A549 (cell line): ENCODE results near the gene HGF. TPM values are rescaled to one million over a fixed set of nuclear protein-coding genes. Genes with fewer than 3 reads are reported as not detected.

Source experiments
- ATAC-seq, 2 experiments: fragments of 200-7000 bp in 1 of 2; fragments of >200 bp in 1 of 2; cut with Nextera tagmentation in 1 of 2; cut with Tn5 transposase in 1 of 2; 3 replicates each; pipeline versions ENCODE4 v1.8.0 to v1.9.1; 2018 to 2020; ENCODE audit warnings: mild to moderate bottlenecking in 1 of 2, moderate library complexity in 1 of 2
- CTCF ChIA-PET: fragments of 300-600 bp; sonication (Branson Sonifier 250); formaldehyde crosslinking; extraction: SDS; loops from one replicate; lab custom pipeline; 2021; ENCODE audit warnings: antibody characterized with exemption, inconsistent platforms; lab: Yijun Ruan, JAX
- POLR2A ChIA-PET: fragments of 350-600 bp; formaldehyde crosslinking; extraction: SDS; loops from one replicate; lab custom pipeline; 2021; ENCODE audit warnings: antibody characterized with exemption, inconsistent platforms; lab: Yijun Ruan, JAX
- DNase-seq, 2 experiments: peaks; one replicate each; pipeline versions ENCODE4 v3.0.0 to v3.0.0-alpha.2; 2011 to 2016; ENCODE audit warnings: low read depth in 1 of 2, low spot score in 1 of 2
- FAIRE-seq: peaks from 2 replicates; lab custom pipeline; 2011; peaks lifted over from hg19 to GRCh38; lab: Jason Lieb, UNC
- H3K27ac ChIP-seq, 2 experiments: fragments of >200 bp; sonication (Bioruptor Twin); formaldehyde crosslinking; 3 replicates each; pipeline ENCODE4 v1.5.1; 2016 to 2017
- H3K4me1 ChIP-seq: fragments of >200 bp; sonication (Bioruptor Twin); formaldehyde crosslinking; 3 replicates; pipeline ENCODE4 v1.6.1; 2016
- H3K4me2 ChIP-seq: fragments of >200 bp; sonication (Bioruptor Twin); formaldehyde crosslinking; 3 replicates; pipeline ENCODE4 v1.6.1; 2016
- H3K4me3 ChIP-seq: fragments of >200 bp; sonication (Bioruptor Twin); formaldehyde crosslinking; 3 replicates; pipeline ENCODE4 v1.5.1; 2016
- H3K9me3 ChIP-seq: fragments of >200 bp; sonication (Bioruptor Twin); formaldehyde crosslinking; 3 replicates; pipeline ENCODE4 v1.6.1; 2016
- CBX2 ChIP-seq: fragments of 200-600 bp; sonication (generic); IDR thresholded peaks from 2 replicates; pipeline ENCODE4 v1.6.1; 2016; ENCODE audit warnings: low read depth, mild to moderate bottlenecking, borderline replicate concordance
- CBX8 ChIP-seq: fragments of 200-600 bp; sonication (generic); IDR thresholded peaks from 2 replicates; pipeline ENCODE4 v1.6.1; 2016
- CEBPB ChIP-seq, 2 experiments: fragments of >200 bp in 1 of 2; sonication (Bioruptor Twin) in 1 of 2; formaldehyde crosslinking in 1 of 2; IDR thresholded peaks; 2 replicates each; pipeline ENCODE4 v1.6.1; 2012 to 2016
- CHD4 ChIP-seq: fragments of 200-600 bp; sonication (generic); IDR thresholded peaks from 2 replicates; pipeline ENCODE4 v1.6.1; 2016; ENCODE audit warnings: antibody characterized with exemption, mild to moderate bottlenecking, borderline replicate concordance
- EHF ChIP-seq: fragments of 250-450 bp; sonication (Bioruptor Pico); IDR thresholded peaks from 2 replicates; pipeline ENCODE4 v1.5.0; 2020; ENCODE audit warnings: mild to moderate bottlenecking
- EHMT2 ChIP-seq: fragments of 200-600 bp; sonication (generic); IDR thresholded peaks from 2 replicates; pipeline ENCODE4 v1.6.1; 2016; ENCODE audit warnings: antibody characterized with exemption, low read depth, mild to moderate bottlenecking, moderate library complexity
- FOSB ChIP-seq: fragments of 250-450 bp; sonication (Bioruptor Pico); IDR thresholded peaks from 2 replicates; pipeline ENCODE4 v1.5.0; 2020; ENCODE audit warnings: mild to moderate bottlenecking, moderate library complexity
- HOXB5 ChIP-seq: fragments of 250-450 bp; sonication (Bioruptor Pico); IDR thresholded peaks from 2 replicates; pipeline ENCODE4 v1.5.0; 2020; ENCODE audit warnings: mild to moderate bottlenecking, moderate library complexity
- JUN ChIP-seq, 2 experiments: fragments of >200 bp; sonication (Bioruptor Twin); formaldehyde crosslinking; IDR thresholded peaks; 2 replicates in 1 of 2; 3 replicates in 1 of 2; pipeline ENCODE4 v1.6.1; 2016 to 2017
- KDM1A ChIP-seq: fragments of 200-600 bp; sonication (generic); IDR thresholded peaks from 2 replicates; pipeline ENCODE4 v1.6.1; 2016; ENCODE audit warnings: low read depth, mild to moderate bottlenecking
- KDM5A ChIP-seq: fragments of 200-600 bp; sonication (generic); IDR thresholded peaks from 2 replicates; pipeline ENCODE4 v1.6.1; 2016; ENCODE audit warnings: antibody characterized with exemption, mild to moderate bottlenecking
- MAFK ChIP-seq: fragments of 450-650 bp; IDR thresholded peaks from 2 replicates; pipeline ENCODE4 v1.6.1; 2014; ENCODE audit not compliant: partially characterized antibody
- MAZ ChIP-seq: fragments of 150-350 bp; IDR thresholded peaks from 2 replicates; pipeline ENCODE4 v1.6.1; 2014; ENCODE audit warnings: antibody characterized with exemption, low read depth, low read length, borderline replicate concordance
- NPAS2 ChIP-seq: fragments of 250-450 bp; sonication (Bioruptor Pico); IDR thresholded peaks from 2 replicates; pipeline ENCODE4 v1.8.0; 2022; ENCODE audit warnings: mild to moderate bottlenecking, moderate library complexity, borderline replicate concordance
- PHF8 ChIP-seq: fragments of 200-600 bp; sonication (generic); IDR thresholded peaks from 2 replicates; pipeline ENCODE4 v1.6.1; 2016; ENCODE audit warnings: low read depth, mild to moderate bottlenecking, antibody characterized with exemption, moderate library complexity, borderline replicate concordance
- POLR2A ChIP-seq: IDR thresholded peaks from 2 replicates; pipeline ENCODE4 v1.6.1; 2012; ENCODE audit warnings: mild to moderate bottlenecking, low read length
- RAD21 ChIP-seq, 2 experiments: fragments of >200 bp in 1 of 2; sonication (Bioruptor Twin) in 1 of 2; formaldehyde crosslinking in 1 of 2; IDR thresholded peaks in 1 of 2; conservative IDR thresholded peaks in 1 of 2; 2 replicates in 1 of 2; 3 replicates in 1 of 2; pipeline ENCODE4 v1.6.1; 2012 to 2018; ENCODE audit warnings: inconsistent platforms in 1 of 2
- RCOR1 ChIP-seq: fragments of 150-350 bp; IDR thresholded peaks from 2 replicates; pipeline ENCODE4 v1.6.1; 2014; ENCODE audit warnings: antibody characterized with exemption, low read length, low read depth
- SMC3 ChIP-seq: fragments of >200 bp; sonication (Bioruptor Twin); formaldehyde crosslinking; IDR thresholded peaks from 3 replicates; pipeline ENCODE4 v1.6.1; 2018; ENCODE audit warnings: inconsistent platforms
- SREBF2 ChIP-seq: fragments of 450-650 bp; IDR thresholded peaks from 2 replicates; pipeline ENCODE4 v1.6.1; 2014; ENCODE audit warnings: mild to moderate bottlenecking, moderate library complexity
- WGBS: methylation state at CpG from one replicate; pipeline ENCODE4 v1.1.6; 2017; ENCODE audit errors: missing lambda C conversion rate; 5-methylcytosine and 5-hydroxymethylcytosine counted together
- polyA plus RNA-seq, 4 experiments: library from polyadenylated mRNA; depleted of rRNA in 3 of 4; stranded (reverse); fragments of >200 nt; fragmentation: RNase III in 1 of 4; extraction: RNeasy Plus Mini Kit Qiagen cat#74134 plus additional on column Dnase treatment in 1 of 4; gene quantifications; 2 replicates in 3 of 4; 3 replicates in 1 of 4; pipeline ENCODE4 v1.2.3, GENCODE V29; 2011 to 2017
- TF ChIP-seq, protein P1 (sequence below): fragments of >200 bp; sonication (Bioruptor Twin); formaldehyde crosslinking; IDR thresholded peaks from 3 replicates; pipeline ENCODE4 v1.6.1; 2016
- TF ChIP-seq, protein P2 (sequence below): fragments of 200-600 bp; sonication (generic); IDR thresholded peaks from 2 replicates; pipeline ENCODE4 v1.6.1; 2016; ENCODE audit warnings: antibody characterized with exemption, mild to moderate bottlenecking, moderate library complexity
- TF ChIP-seq, protein P3 (sequence below): fragments of 250-450 bp; sonication (Bioruptor Pico); IDR thresholded peaks from 2 replicates; pipeline ENCODE4 v1.5.0; 2020; ENCODE audit warnings: low read depth, mild to moderate bottlenecking, moderate library complexity
- TF ChIP-seq, protein P4 (sequence below): fragments of >200 bp; sonication (Bioruptor Twin); formaldehyde crosslinking; IDR thresholded peaks from 2 replicates; pipeline ENCODE4 v1.6.1; 2016
- TF ChIP-seq, protein P5 (sequence below): IDR thresholded peaks from 2 replicates; pipeline ENCODE4 v1.6.1; 2012

HGF gene
- polyA plus RNA-seq, 2 of the 4 experiments (the other 2 are of a cell fraction): 0.06 to 0.31 TPM

DNA sequence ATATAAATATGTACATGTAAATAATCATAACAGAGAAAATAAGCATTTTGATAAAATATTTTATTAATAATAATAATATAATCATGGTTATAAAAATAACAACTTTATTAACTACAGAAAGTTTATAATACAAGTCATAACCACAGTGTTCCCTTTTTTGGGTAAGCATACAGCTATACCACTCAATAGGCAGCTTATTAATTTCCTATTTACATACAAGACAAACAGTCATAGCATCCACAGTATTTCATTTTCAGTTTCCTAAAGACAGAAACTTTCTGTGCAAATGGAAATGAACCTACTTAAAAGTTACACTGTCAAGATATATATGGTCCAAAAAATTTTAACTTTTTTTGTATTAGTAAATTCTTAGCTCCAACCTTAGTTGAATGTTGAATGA, 70.9 kb downstream of the HGF start:
- Histone ChIP-seq H3K4me3 (no peak overlapping the region), H3K9me3 (no peaks in the 10 kb centered on the region), H3K4me1 (no peaks in the 10 kb centered on the region), H3K4me2 (no peak overlapping the region), H3K27ac (no peak overlapping the region)
- ATAC-seq (no peak), FAIRE-seq (no peak), DNase-seq (no peak)
- POLR2A ChIA-PET: no interaction called here
- CTCF ChIA-PET: no interaction called here
- TF ChIP-seq RAD21 (conservative IDR thresholded peaks at IDR 0.05 in 1 of 2, IDR thresholded peaks at IDR 0.05 in 1 of 2) (no peak), CHD4 (no peak), NPAS2 (CRISPR knock-in tag) (no peak), CBX2 (no peak), JUN (IDR thresholded peaks at IDR 0.05) (no peak), FOSB (no peak), SREBF2 (no peak), CBX8 (no peak), RCOR1 (no peak), EHF (CRISPR knock-in tag) (no peak), MAFK (no peak), KDM5A (no peak)
- TF ChIP-seq, protein P1, sequence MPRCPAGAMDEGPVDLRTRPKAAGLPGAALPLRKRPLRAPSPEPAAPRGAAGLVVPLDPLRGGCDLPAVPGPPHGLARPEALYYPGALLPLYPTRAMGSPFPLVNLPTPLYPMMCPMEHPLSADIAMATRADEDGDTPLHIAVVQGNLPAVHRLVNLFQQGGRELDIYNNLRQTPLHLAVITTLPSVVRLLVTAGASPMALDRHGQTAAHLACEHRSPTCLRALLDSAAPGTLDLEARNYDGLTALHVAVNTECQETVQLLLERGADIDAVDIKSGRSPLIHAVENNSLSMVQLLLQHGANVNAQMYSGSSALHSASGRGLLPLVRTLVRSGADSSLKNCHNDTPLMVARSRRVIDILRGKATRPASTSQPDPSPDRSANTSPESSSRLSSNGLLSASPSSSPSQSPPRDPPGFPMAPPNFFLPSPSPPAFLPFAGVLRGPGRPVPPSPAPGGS: no peak
- TF ChIP-seq, protein P2, sequence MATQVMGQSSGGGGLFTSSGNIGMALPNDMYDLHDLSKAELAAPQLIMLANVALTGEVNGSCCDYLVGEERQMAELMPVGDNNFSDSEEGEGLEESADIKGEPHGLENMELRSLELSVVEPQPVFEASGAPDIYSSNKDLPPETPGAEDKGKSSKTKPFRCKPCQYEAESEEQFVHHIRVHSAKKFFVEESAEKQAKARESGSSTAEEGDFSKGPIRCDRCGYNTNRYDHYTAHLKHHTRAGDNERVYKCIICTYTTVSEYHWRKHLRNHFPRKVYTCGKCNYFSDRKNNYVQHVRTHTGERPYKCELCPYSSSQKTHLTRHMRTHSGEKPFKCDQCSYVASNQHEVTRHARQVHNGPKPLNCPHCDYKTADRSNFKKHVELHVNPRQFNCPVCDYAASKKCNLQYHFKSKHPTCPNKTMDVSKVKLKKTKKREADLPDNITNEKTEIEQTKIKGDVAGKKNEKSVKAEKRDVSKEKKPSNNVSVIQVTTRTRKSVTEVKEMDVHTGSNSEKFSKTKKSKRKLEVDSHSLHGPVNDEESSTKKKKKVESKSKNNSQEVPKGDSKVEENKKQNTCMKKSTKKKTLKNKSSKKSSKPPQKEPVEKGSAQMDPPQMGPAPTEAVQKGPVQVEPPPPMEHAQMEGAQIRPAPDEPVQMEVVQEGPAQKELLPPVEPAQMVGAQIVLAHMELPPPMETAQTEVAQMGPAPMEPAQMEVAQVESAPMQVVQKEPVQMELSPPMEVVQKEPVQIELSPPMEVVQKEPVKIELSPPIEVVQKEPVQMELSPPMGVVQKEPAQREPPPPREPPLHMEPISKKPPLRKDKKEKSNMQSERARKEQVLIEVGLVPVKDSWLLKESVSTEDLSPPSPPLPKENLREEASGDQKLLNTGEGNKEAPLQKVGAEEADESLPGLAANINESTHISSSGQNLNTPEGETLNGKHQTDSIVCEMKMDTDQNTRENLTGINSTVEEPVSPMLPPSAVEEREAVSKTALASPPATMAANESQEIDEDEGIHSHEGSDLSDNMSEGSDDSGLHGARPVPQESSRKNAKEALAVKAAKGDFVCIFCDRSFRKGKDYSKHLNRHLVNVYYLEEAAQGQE: no peak
- TF ChIP-seq, protein P3, sequence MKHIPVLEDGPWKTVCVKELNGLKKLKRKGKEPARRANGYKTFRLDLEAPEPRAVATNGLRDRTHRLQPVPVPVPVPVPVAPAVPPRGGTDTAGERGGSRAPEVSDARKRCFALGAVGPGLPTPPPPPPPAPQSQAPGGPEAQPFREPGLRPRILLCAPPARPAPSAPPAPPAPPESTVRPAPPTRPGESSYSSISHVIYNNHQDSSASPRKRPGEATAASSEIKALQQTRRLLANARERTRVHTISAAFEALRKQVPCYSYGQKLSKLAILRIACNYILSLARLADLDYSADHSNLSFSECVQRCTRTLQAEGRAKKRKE (CRISPR knock-in tag): no peak

DNA sequence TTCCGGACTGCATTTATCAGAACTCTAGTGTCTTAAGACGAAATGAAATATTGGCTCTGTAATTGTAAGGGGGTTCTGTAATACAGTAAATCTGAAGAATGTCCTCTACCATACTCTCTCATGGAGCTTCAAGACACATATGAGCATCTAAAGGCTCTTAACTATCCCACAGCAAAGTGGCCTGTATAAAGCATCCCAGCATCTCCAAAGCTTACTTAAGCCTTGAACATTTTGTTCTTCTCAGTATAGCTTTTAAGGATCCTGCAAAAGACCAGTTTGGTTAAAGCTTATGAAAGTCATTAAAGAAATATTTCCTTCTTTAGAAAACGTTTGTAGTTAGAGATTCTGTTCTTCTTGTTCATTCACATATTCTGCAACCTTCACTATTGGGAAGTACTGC, 75.1 kb downstream of the HGF start:
- FAIRE-seq: no peak
- no peak for DNase-seq
- 67% methylated on average over 3 of the region's 3 CpGs for WGBS
- POLR2A ChIA-PET: no interaction called here
- H3K4me2 ChIP-seq: no peak overlapping the region
- no peak overlapping the region for H3K4me3 ChIP-seq
- ATAC-seq: no peak
- H3K27ac ChIP-seq: no peak overlapping the region
- no peak for TF ChIP-seq MAZ
- TF ChIP-seq EHMT2: no peak
- TF ChIP-seq, protein P4, sequence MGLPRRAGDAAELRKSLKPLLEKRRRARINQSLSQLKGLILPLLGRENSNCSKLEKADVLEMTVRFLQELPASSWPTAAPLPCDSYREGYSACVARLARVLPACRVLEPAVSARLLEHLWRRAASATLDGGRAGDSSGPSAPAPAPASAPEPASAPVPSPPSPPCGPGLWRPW: no peak
- TF ChIP-seq, protein P5, sequence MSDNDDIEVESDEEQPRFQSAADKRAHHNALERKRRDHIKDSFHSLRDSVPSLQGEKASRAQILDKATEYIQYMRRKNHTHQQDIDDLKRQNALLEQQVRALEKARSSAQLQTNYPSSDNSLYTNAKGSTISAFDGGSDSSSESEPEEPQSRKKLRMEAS: no peak
- no peak for TF ChIP-seq CEBPB (IDR thresholded peaks at IDR 0.05)
- TF ChIP-seq POLR2A: no peak
- no peak for TF ChIP-seq RAD21 (conservative IDR thresholded peaks at IDR 0.05 in 1 of 2, IDR thresholded peaks at IDR 0.05 in 1 of 2)
- no peak for TF ChIP-seq SMC3
- no peak for TF ChIP-seq HOXB5 (CRISPR knock-in tag)
- TF ChIP-seq PHF8: no peak
- TF ChIP-seq KDM1A: no peak
- H3K4me1 ChIP-seq: peaks cover 18% of the 10 kb centered on the region
- CTCF ChIA-PET: no interaction called here
- H3K9me3 ChIP-seq: no peaks in the 10 kb centered on the region
